Upper lobe of right lung (tissue), 1 donor: ENCODE measurements around the gene PIK3CD. TPM values are rescaled to one million over a fixed set of nuclear protein-coding genes. Genes with fewer than 3 reads are reported as not detected.
"Not testable (repeated sequence)": the region's sequence is repeated elsewhere in the genome, so short reads cannot be mapped to it uniquely, and the experiment has no call there.

Experiments used
- ATAC-seq: fragments of 200-7000 bp; cut with Tn5 transposase; one replicate; pipeline ENCODE4 v1.9.1; 2020; ENCODE audit warnings: mild to moderate bottlenecking, moderate library complexity
- DNase-seq: peaks from one replicate; pipeline ENCODE4 v3.0.0-alpha.2; 2020
- H3K27ac ChIP-seq: fragments of 200-600 bp; one replicate; pipeline ENCODE4 v1.8.0; 2022
- H3K27me3 ChIP-seq: fragments of 200-600 bp; one replicate; pipeline ENCODE4 v1.8.0; 2022; ENCODE audit warnings: mild to moderate bottlenecking
- H3K36me3 ChIP-seq: fragments of 200-600 bp; one replicate; pipeline ENCODE4 v1.8.0; 2022
- H3K4me1 ChIP-seq: fragments of 200-600 bp; one replicate; pipeline ENCODE4 v1.8.0; 2022
- H3K4me3 ChIP-seq: fragments of 200-600 bp; one replicate; pipeline ENCODE4 v1.8.0; 2022; ENCODE audit warnings: mild to moderate bottlenecking
- H3K9me3 ChIP-seq: fragments of 200-600 bp; one replicate; pipeline ENCODE4 v1.8.0; 2022
- intact Hi-C: fragments of 100-400 bp; cut with DNase I; formaldehyde crosslinking; loops from one replicate; pipeline ENCODE4 v1.11.0; 2022
- total RNA-seq: library from RNA; stranded (reverse); fragmentation: NEBNext Ultra II Directional; extraction: Animal tissue kit (Norgen Biotek cat#: 25700); gene quantifications from one replicate; pipeline ENCODE4 v1.2.1, GENCODE V29; 2021
- TF ChIP-seq, protein P1 (sequence below): fragments of 200-600 bp; IDR thresholded peaks from one replicate; pipeline ENCODE4 v1.8.0; 2022; ENCODE audit warnings: antibody characterized with exemption
- donor health status: DM: no; HTN: yes; CAD: no; lungs with severe emphysema.

Gene PIK3CD
- total RNA-seq, 1 donor from 2014 or later: 18.2 TPM

DNA sequence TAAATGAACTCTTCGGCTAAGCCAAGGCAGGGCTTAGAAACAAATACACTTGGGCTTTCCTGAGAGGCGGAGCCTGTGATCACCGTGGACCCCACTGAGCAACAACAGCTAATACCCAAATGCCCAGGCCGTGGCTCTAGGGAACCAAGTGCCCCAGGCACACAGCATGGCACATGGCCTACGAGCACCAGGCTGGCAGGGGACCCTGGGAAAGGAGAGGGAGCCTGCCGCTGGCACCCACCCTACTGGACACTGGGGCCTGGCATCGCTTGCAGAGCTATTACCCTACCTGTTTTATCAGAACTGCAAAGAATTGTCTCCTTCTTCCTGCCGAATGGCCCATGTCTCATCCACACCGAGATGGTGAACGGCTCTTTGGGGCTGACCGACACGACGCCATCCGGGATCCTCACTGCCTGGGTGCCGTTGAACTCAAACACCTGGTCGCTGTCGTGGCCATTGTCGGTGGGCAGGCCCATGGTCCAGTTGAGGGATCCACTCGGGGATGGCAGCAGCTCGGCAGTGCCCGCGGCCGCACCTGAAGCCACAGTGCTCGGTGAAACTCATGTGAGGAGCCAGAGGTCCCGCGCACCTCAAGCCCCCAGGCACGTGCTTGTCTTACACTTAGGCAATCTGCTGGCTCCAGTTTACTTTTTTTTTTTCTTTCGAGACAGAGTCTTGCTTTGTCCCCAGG lies 92.7 kb downstream of the PIK3CD start:
- TF ChIP-seq, protein P1, sequence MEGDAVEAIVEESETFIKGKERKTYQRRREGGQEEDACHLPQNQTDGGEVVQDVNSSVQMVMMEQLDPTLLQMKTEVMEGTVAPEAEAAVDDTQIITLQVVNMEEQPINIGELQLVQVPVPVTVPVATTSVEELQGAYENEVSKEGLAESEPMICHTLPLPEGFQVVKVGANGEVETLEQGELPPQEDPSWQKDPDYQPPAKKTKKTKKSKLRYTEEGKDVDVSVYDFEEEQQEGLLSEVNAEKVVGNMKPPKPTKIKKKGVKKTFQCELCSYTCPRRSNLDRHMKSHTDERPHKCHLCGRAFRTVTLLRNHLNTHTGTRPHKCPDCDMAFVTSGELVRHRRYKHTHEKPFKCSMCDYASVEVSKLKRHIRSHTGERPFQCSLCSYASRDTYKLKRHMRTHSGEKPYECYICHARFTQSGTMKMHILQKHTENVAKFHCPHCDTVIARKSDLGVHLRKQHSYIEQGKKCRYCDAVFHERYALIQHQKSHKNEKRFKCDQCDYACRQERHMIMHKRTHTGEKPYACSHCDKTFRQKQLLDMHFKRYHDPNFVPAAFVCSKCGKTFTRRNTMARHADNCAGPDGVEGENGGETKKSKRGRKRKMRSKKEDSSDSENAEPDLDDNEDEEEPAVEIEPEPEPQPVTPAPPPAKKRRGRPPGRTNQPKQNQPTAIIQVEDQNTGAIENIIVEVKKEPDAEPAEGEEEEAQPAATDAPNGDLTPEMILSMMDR: no peak
- Histone ChIP-seq H3K27ac (no peak overlapping the region), H3K4me3 (no peak overlapping the region), H3K36me3 (peaks cover 73% of the 10 kb centered on the region), H3K4me1 (no peaks in the 10 kb centered on the region), H3K27me3 (no peaks in the 10 kb centered on the region), H3K9me3 (no peaks in the 10 kb centered on the region)
- no peak for DNase-seq
- intact Hi-C loops: no loop called here
- peak; percentile 9 for ATAC-seq

- Histone ChIP-seq H3K27me3 (no peaks in the 10 kb centered on the region), H3K4me1 (no peaks in the 10 kb centered on the region), H3K9me3 (no peaks in the 10 kb centered on the region), H3K4me3 (no peak overlapping the region), H3K36me3 (peaks cover 74% of the 10 kb centered on the region), H3K27ac (no peak overlapping the region)
- intact Hi-C loops: no loop called here
- DNase-seq (no peak), ATAC-seq (no peak)
- TF ChIP-seq, protein P1: no peak
Observed at GRCh38 chr1:9746211-9746610, 94.7 kb downstream of the PIK3CD start.

DNA sequence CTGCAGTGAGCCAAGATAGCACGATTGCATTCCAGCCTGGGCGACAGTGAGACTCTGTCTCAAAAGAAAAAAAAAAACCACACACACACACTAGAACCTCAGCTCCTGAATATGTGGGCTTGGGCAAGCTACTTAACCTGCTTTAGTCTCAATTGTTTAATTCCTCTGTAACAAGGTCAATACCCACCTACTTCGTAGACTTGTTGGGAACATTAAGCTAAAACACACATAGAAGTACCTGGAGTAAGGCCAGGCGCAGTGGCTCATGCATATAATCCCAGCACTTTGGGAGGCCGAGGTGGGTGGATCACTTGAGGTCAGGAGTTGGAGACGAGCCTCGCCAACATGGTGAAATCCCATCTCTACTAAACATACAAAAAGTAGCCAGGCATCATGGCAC lies 95.1 kb downstream of the PIK3CD start:
- TF ChIP-seq, protein P1: no peak
- intact Hi-C loops: no loop called here
- Histone ChIP-seq H3K4me3 (no peak overlapping the region), H3K36me3 (peaks cover 73% of the 10 kb centered on the region), H3K9me3 (no peaks in the 10 kb centered on the region), H3K27ac (no peak overlapping the region), H3K27me3 (no peaks in the 10 kb centered on the region), H3K4me1 (no peaks in the 10 kb centered on the region)
- ATAC-seq (peak; percentile 47), DNase-seq (no peak)

DNA sequence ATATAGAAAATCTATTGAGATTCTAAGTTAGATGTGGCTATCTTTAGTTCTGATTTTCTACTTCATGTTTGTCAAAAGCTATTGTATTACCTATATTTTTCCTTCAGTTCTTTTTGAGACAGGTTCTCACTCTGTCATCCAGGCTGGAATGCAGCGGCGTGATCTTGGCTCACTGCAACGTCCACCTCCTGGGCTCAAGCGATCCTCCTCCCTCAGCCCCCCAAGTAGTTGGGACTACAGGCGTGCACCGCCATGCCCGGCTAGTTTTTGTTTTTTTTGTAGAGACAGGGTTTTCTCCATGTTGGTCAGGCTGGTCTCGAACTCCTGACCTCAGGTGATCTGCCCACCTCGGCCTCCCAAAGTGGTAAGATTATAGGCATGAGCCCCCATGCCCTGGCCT lies 96.9 kb downstream of the PIK3CD start:
- H3K9me3 ChIP-seq, intact Hi-C loops, H3K4me3 ChIP-seq, H3K27me3 ChIP-seq, DNase-seq, H3K4me1 ChIP-seq, H3K27ac ChIP-seq, ATAC-seq: not testable (repeated sequence)
- H3K36me3 ChIP-seq: peaks cover 55% of the 10 kb centered on the region

DNA sequence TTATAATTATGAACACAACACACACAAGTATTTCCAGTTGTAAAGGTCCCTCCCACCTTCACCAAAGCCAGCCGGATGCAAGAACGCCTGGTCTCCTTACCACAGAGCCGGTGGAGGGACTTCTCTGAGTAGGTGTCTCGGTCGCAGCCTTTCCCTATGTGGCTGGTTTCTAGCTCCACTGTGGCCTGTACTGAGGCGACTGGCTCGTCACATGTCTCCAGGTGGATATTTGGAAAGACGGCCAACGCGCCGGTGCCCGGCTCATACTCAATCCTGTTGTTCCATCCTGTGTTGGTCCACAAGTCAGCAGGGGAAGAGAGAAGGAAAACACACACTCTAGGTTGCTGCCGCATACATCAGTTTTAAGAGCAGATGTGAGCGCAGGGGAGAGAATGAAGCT lies 97.8 kb downstream of the PIK3CD start:
- no peaks in the 10 kb centered on the region for H3K4me1 ChIP-seq
- DNase-seq (no peak), ATAC-seq (no peak)
- no peaks in the 10 kb centered on the region for H3K9me3 ChIP-seq
- H3K27ac ChIP-seq: no peak overlapping the region
- peaks cover 54% of the 10 kb centered on the region for H3K36me3 ChIP-seq
- H3K4me3 ChIP-seq: no peak overlapping the region
- intact Hi-C loops: no loop called here
- H3K27me3 ChIP-seq: no peaks in the 10 kb centered on the region
- TF ChIP-seq, protein P1: no peak

DNA sequence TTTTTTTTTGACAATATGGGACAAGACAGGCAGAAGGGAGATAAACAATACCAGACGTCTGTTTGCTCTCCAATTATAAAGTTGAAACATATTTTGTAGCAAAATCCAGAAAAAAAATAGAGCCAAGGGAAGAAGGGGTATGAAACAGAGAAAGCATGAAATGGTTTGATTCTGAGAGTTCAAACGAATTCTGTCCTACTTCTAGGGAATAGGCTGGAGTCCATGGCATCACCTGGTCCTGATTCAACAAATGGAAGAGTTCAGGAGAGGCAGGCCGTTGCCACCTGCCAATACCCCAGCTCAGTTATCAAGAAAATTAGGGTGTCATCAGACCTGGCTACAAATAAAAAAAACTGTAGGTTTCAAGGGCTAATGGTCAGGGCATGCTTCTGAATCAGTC lies 100.4 kb downstream of the PIK3CD start:
- H3K27me3 ChIP-seq: no peaks in the 10 kb centered on the region
- DNase-seq (no peak), ATAC-seq (no peak)
- H3K27ac ChIP-seq: no peak overlapping the region
- no peak overlapping the region for H3K4me3 ChIP-seq
- no peaks in the 10 kb centered on the region for H3K9me3 ChIP-seq
- no peaks in the 10 kb centered on the region for H3K4me1 ChIP-seq
- intact Hi-C loops: no loop called here
- peaks cover 37% of the 10 kb centered on the region for H3K36me3 ChIP-seq
- TF ChIP-seq, protein P1: no peak
